ENCODE results near the gene ABO.
"Not testable (repeated sequence)": the region's sequence is repeated elsewhere in the genome, so short reads cannot be mapped to it uniquely, and the experiment has no call there.

Gene ABO

GRCh38 chr9:133320421-133320881 lies 45.5 kb upstream of the ABO start:
- DNase-seq (ENCODE audit: extremely low read depth, insufficient read length) = no peak
- no peaks in the 10 kb centered on the region for H3K36me3 ChIP-seq (ENCODE audit: control insufficient read depth, insufficient read depth, low read length)
- no peak overlapping the region for H3K4me3 ChIP-seq (replicated peaks; ENCODE audit: low read depth, low read length)
- TF ChIP-seq CTCF (IDR thresholded peaks at IDR 0.05; ENCODE audit: insufficient read depth, low read length, poor library complexity, severe bottlenecking) = no peak
- no peaks in the 10 kb centered on the region; the same call in 1 of the 2 replicates for H3K27me3 ChIP-seq (replicated peaks; ENCODE audit: control insufficient read depth, insufficient read depth, low read length)

- DNase-seq (ENCODE audit: extremely low read depth, insufficient read length); H3K4me3 ChIP-seq (replicated peaks; ENCODE audit: low read depth, low read length); H3K36me3 ChIP-seq (ENCODE audit: control insufficient read depth, insufficient read depth, low read length); H3K27me3 ChIP-seq (replicated peaks; ENCODE audit: control insufficient read depth, insufficient read depth, low read length): not testable (repeated sequence)
These were observed 42.5 kb upstream of the ABO start for GRCh38 chr9:133317551-133317950.

GRCh38 chr9:133315997-133316396 lies 41.0 kb upstream of the ABO start:
- no peak overlapping the region for H3K4me3 ChIP-seq (replicated peaks; ENCODE audit: low read depth, low read length)
- no peaks in the 10 kb centered on the region; the same call in 1 of the 2 replicates for H3K27me3 ChIP-seq (replicated peaks; ENCODE audit: control insufficient read depth, insufficient read depth, low read length)
- no peak for TF ChIP-seq CTCF (IDR thresholded peaks at IDR 0.05; ENCODE audit: insufficient read depth, low read length, poor library complexity, severe bottlenecking)
- no peaks in the 10 kb centered on the region for H3K36me3 ChIP-seq (ENCODE audit: control insufficient read depth, insufficient read depth, low read length)
- no peak for DNase-seq (ENCODE audit: extremely low read depth, insufficient read length)

- no peak for DNase-seq (ENCODE audit: extremely low read depth, insufficient read length)
- TF ChIP-seq CTCF (IDR thresholded peaks at IDR 0.05; ENCODE audit: insufficient read depth, low read length, poor library complexity, severe bottlenecking) = no peak
- Histone ChIP-seq H3K4me3 (replicated peaks; ENCODE audit: low read depth, low read length) (no peak overlapping the region), H3K27me3 (replicated peaks; ENCODE audit: control insufficient read depth, insufficient read depth, low read length) (no peaks in the 10 kb centered on the region), H3K36me3 (ENCODE audit: control insufficient read depth, insufficient read depth, low read length) (no peaks in the 10 kb centered on the region)
These were observed 34.6 kb upstream of the ABO start for GRCh38 chr9:133309608-133310007.

GRCh38 chr9:133307301-133307700 lies 32.3 kb upstream of the ABO start:
- DNase-seq (ENCODE audit: extremely low read depth, insufficient read length) = no peak
- no peak for TF ChIP-seq CTCF (IDR thresholded peaks at IDR 0.05; ENCODE audit: insufficient read depth, low read length, poor library complexity, severe bottlenecking)
- Histone ChIP-seq H3K4me3 (replicated peaks; ENCODE audit: low read depth, low read length) (no peak overlapping the region), H3K36me3 (ENCODE audit: control insufficient read depth, insufficient read depth, low read length) (no peaks in the 10 kb centered on the region), H3K27me3 (replicated peaks; ENCODE audit: control insufficient read depth, insufficient read depth, low read length) (no peaks in the 10 kb centered on the region)

- no peaks in the 10 kb centered on the region for H3K27me3 ChIP-seq (replicated peaks; ENCODE audit: control insufficient read depth, insufficient read depth, low read length)
- no peak for TF ChIP-seq CTCF (IDR thresholded peaks at IDR 0.05; ENCODE audit: insufficient read depth, low read length, poor library complexity, severe bottlenecking)
- H3K36me3 ChIP-seq (ENCODE audit: control insufficient read depth, insufficient read depth, low read length) = no peaks in the 10 kb centered on the region
- no peak overlapping the region for H3K4me3 ChIP-seq (replicated peaks; ENCODE audit: low read depth, low read length)
- no peak for DNase-seq (ENCODE audit: extremely low read depth, insufficient read length)
These were observed 31.5 kb upstream of the ABO start for GRCh38 chr9:133306242-133307204.
